ENCODE measurements around the gene MPND.

GRCh38 chr19:4310247-4311121, 32.9 kb upstream of the MPND start:
- no peak for TF ChIP-seq POLR2A (IDR thresholded peaks at IDR 0.05)
- TF ChIP-seq CTCF (IDR thresholded peaks at IDR 0.05) = no peak
